ENCODE measurements around the gene IGFBP5. TPM values are rescaled to one million over a fixed set of nuclear protein-coding genes. Genes with fewer than 3 reads are reported as not detected.

Gene IGFBP5
- polyA plus RNA-seq, 3 donors = 36.1 to 716 (median 172) TPM

DNA sequence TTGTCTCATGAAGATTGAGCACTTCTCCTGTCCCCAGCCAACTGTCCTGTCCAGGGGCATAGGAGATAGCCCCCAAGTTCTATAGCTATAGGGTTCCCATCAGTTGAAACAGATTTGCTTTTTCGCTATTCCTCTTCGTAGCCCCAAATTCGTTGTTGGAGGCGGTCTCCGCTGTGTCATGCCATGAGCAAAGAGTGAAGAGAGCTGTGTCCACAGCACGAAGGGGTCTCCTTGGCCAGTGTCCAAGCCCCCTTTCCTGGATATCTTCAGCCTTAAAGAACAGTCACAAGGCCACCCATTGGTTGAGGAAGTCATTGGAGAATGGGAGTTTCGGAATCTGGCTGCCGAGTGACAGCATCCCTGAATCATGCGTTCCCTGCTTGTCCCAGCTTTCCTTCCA is 21.0 kb downstream of the IGFBP5 start:
- H3K27ac ChIP-seq (ENCODE audit: low read depth, low read length) = no peak overlapping the region
- 83 to 88% (median 87%) methylated on average over 9 of the region's 9 CpGs for WGBS, 3 donors

DNA sequence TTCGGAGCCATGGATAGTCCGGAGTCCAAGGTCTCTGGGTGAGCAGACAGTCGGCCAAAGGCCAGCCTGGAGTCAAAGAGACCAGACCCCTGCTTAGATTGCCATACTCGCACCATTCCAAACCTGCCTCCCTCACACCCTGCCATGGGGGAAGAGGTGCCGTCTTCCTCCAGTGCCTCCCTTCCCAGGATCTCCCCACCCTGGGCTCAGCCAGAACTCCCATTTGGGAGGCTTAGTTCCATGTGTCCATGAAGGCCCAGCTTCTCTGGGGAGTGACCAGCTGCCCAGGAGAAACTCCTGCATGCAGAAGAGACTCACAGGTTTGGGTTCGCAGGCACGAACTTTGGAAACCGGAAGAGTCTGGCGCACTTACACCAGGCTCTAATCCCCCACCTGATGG is 21.7 kb downstream of the IGFBP5 start:
- whole genome bisulfite sequencing, 3 donors = 80 to 88% (median 87%) methylated on average over 9 of the region's 9 CpGs
- no peak overlapping the region for H3K27ac ChIP-seq (ENCODE audit: low read depth, low read length)

- no peak overlapping the region for H3K27ac ChIP-seq (ENCODE audit: low read depth, low read length)
Observed at GRCh38 chr2:216673021-216673420, 22.3 kb downstream of the IGFBP5 start.

DNA sequence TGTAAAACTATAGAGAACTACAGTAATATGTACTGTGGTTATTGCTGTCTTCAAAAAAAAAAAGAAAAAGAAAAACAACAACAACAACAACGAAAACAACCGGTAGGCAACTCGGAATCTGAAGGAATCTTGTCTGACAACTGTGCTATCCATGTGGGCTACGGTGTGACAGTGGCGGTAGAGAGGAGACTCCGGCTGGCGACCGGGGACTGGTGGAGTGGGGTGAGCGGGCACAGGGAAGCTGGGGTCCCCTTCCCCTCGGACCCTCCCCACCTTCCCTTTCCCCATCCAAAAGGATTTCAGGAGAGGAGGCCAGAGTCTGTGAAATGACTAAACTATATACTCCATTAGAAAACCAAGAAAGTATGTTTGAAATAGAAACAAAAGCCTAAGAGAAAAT is 22.9 kb downstream of the IGFBP5 start:
- no peak overlapping the region for H3K27ac ChIP-seq (ENCODE audit: low read depth, low read length)
- WGBS, 3 donors = 91 to 93% (median 92%) methylated on average over 10 of the region's 10 CpGs

More at GRCh38 chr2:216673021-216673420, 22.3 kb downstream of the IGFBP5 start:
- 86 to 91% (median 90%) methylated on average over 8 to 10 of the region's 10 CpGs for WGBS, 3 donors

- H3K27ac ChIP-seq (ENCODE audit: low read depth, low read length) = no peak overlapping the region
Observed at GRCh38 chr2:216671791-216672343, 23.5 kb downstream of the IGFBP5 start.

GRCh38 chr2:216671081-216671411 is 24.3 kb downstream of the IGFBP5 start:
- 81 to 96% (median 85%) methylated on average over 11 of the region's 11 CpGs for WGBS, 3 donors
- H3K27ac ChIP-seq (ENCODE audit: low read depth, low read length) = no peak overlapping the region

More at GRCh38 chr2:216671791-216672343, 23.5 kb downstream of the IGFBP5 start:
- WGBS, 3 donors = 73 to 82% (median 77%) methylated on average over 12 of the region's 12 CpGs

- WGBS, 3 donors = 54 to 66% (median 58%) methylated on average over 16 to 17 of the region's 17 CpGs
- no peak overlapping the region for H3K27ac ChIP-seq (ENCODE audit: low read depth, low read length)
Observed at GRCh38 chr2:216670266-216671080, 24.9 kb downstream of the IGFBP5 start.

DNA sequence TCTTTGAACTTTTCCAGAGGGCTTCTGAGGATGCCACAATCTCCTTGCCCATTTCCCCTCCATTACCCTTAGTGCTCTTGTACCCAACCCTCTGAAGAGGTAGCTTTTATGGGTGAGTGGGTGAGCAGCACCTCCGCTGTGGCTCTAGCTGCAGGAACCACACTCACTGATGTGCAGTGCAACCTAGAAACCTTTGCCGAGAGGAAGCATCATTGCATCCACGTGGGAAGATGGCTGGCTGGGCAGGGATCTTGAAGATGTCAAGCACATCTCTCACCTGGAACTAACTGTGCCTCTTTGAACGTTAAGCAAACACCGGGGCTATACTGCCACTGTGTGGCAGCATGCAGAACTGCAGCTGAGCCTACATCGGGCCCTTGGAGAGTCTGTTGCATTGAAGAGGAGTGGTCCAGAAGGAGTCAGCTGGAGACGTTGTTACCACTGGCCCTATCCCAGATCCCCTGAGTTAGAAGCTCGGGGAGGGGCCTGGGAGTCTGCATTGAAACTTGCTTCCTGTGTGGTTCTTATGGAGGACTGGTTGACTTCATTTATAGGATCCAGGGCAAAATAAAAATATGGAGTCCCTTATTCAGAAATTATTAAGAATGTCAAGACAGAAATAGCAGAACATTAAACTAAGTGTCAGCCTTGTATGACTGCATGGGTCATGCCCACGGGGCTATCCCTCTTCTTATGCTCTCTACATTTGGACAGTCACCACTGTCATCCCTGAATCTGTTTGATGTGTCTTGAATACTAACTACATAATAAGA is 28.7 kb downstream of the IGFBP5 start:
- 15 to 18% (median 16%) methylated on average over 9 of the region's 9 CpGs for WGBS, 3 donors

GRCh38 chr2:216665717-216666116 is 29.6 kb downstream of the IGFBP5 start:
- WGBS, 3 donors = 22 to 46% (median 42%) methylated on average over 12 of the region's 12 CpGs
- H3K27ac ChIP-seq (ENCODE audit: low read depth, low read length) = no peak overlapping the region

More for the DNA sequence above, 28.7 kb downstream of the IGFBP5 start:
- H3K27ac ChIP-seq (ENCODE audit: low read depth, low read length) = no peak overlapping the region

- 19 to 59% (median 56%) methylated on average over 7 of the region's 7 CpGs for WGBS, 3 donors
- no peak overlapping the region for H3K27ac ChIP-seq (ENCODE audit: low read depth, low read length)
Observed at GRCh38 chr2:216665242-216665641, 30.1 kb downstream of the IGFBP5 start.

DNA sequence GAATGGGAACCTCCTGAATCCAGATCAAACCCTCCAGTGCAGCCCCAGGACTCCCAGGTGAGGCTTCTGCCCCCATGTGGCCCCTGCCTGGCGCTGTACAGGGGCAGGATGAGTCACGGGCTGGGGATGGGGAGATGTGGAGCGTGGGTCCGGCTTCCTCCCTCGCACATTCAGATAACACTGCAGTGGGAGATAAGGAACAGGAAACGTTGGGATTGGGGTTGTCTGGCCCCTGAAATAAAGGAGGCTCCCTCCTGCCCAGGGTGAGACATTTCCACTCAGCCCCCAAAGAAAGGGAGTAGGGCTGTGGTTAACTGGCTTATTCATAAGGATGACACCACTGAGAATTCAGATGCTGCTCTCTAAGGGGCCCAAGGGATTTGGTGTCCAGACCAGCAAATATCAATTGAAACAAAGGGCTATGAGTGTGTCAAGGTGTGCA is 30.7 kb downstream of the IGFBP5 start:
- 40 to 56% (median 51%) methylated on average over 6 of the region's 6 CpGs for WGBS, 3 donors
- H3K27ac ChIP-seq (ENCODE audit: low read depth, low read length) = no peak overlapping the region

GRCh38 chr2:216663846-216664245 is 31.5 kb downstream of the IGFBP5 start:
- H3K27ac ChIP-seq (ENCODE audit: low read depth, low read length) = no peak overlapping the region
- WGBS, 3 donors = 72 to 95% (median 93%) methylated on average over 18 of the region's 18 CpGs

GRCh38 chr2:216663106-216663505 is 32.2 kb downstream of the IGFBP5 start:
- H3K27ac ChIP-seq (ENCODE audit: low read depth, low read length) = no peak overlapping the region
- WGBS, 3 donors = 36 to 95% (median 92%) methylated on average over 1 of the region's 1 CpG

GRCh38 chr2:216661639-216662375 is 33.5 kb downstream of the IGFBP5 start:
- WGBS, 3 donors = 77 to 84% (median 83%) methylated on average over 20 of the region's 20 CpGs
- no peak overlapping the region for H3K27ac ChIP-seq (ENCODE audit: low read depth, low read length)

DNA sequence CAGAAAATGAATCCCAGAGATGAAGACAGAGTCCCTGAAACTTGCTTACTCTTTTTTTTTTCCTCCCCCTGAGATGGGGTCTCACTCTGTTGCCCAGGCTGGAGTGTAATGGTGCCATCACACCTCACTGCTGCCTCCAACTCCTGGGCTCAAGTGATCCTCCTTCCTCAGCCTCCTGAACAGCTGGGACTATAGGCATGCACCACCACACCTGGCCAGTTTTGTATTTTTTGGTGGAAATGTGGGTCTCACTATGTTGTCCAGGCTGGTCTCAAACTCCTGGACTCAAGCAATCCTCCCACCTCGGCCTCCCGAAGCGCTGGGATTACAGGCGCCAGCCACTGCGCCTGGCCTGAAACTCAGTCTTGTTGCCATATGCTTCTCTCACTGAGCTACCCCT is 34.3 kb downstream of the IGFBP5 start:
- 99% methylated on average over 5 of the region's 5 CpGs for WGBS, 3 donors

DNA sequence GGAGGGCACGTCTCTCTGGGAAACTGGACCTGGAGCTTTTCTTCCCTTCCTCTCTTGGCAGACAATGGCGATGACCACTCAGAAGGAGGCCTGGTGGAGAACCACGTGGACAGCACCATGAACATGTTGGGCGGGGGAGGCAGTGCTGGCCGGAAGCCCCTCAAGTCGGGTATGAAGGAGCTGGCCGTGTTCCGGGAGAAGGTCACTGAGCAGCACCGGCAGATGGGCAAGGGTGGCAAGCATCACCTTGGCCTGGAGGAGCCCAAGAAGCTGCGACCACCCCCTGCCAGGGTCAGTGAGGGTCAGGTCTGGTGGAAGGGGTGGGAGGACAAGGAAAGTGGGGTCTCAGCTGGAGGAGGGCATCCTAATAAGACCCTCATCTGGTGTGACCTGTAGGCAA is 34.9 kb downstream of the IGFBP5 start:
- H3K27ac ChIP-seq (ENCODE audit: low read depth, low read length) = no peak overlapping the region

More for the DNA sequence above, 34.3 kb downstream of the IGFBP5 start:
- no peak overlapping the region for H3K27ac ChIP-seq (ENCODE audit: low read depth, low read length)

DNA sequence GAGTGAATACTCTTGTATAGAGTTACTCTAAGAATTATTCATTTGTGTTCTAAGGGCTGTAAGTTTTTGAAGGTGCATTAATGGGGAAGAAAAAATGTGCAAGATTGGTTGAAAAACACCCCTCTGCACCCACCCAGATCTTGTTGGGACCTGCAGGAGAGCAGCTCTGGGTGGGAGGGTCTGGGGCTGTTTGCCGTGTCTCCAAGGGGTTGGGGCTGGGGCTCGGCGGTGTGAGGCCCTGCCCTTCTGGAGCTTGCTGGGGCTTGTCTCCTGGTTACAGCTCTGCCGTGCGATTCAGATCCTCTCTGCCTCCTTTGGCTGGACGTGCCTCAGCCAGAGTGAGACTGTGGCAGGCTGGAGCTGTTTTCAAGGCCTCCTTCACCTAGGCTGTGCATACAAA is 36.1 kb downstream of the IGFBP5 start:
- 46 to 86% (median 80%) methylated on average over 6 of the region's 6 CpGs for WGBS, 3 donors
- no peak overlapping the region for H3K27ac ChIP-seq (ENCODE audit: low read depth, low read length)

More for the DNA sequence above, 34.9 kb downstream of the IGFBP5 start:
- 90 to 93% (median 90%) methylated on average over 10 of the region's 10 CpGs for WGBS, 3 donors

DNA sequence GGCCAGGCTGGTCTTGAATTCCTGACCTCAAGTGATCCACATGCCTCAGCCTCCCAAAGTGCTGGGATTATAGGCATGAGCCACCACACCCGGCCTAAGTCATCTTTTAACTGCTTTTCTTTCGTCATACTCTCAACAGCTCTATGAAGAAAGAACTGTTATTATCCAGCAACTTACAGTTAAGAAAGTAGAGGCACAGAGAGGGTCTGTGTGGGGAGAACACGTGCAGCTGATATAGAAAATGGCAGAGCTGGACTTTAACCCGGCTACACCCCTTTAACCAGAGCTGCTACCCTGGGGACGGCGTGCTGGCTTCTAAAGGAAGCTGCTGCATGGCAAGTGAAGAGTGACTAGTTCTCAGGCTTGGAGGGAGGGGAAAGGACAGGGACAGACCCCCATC is 36.6 kb downstream of the IGFBP5 start:
- WGBS, 3 donors = 60 to 88% (median 82%) methylated on average over 6 of the region's 6 CpGs
- no peak overlapping the region for H3K27ac ChIP-seq (ENCODE audit: low read depth, low read length)

Data from adipose tissue (tissue), 3 donors.